SK-N-MC (cell line): ENCODE results near the gene TECPR1.

Experiments
- EZH2 ChIP-seq: fragments of 200-600 bp; sonication (generic); IDR thresholded peaks from one replicate; pipeline ENCODE4 v1.6.1; 2017; ENCODE audit warnings: antibody characterized with exemption
- POLR2AphosphoS5 ChIP-seq: IDR thresholded peaks from 2 replicates; pipeline ENCODE4 v1.6.1; 2012; ENCODE audit warnings: mild to moderate bottlenecking, low read depth, low read length, borderline replicate concordance

DNA sequence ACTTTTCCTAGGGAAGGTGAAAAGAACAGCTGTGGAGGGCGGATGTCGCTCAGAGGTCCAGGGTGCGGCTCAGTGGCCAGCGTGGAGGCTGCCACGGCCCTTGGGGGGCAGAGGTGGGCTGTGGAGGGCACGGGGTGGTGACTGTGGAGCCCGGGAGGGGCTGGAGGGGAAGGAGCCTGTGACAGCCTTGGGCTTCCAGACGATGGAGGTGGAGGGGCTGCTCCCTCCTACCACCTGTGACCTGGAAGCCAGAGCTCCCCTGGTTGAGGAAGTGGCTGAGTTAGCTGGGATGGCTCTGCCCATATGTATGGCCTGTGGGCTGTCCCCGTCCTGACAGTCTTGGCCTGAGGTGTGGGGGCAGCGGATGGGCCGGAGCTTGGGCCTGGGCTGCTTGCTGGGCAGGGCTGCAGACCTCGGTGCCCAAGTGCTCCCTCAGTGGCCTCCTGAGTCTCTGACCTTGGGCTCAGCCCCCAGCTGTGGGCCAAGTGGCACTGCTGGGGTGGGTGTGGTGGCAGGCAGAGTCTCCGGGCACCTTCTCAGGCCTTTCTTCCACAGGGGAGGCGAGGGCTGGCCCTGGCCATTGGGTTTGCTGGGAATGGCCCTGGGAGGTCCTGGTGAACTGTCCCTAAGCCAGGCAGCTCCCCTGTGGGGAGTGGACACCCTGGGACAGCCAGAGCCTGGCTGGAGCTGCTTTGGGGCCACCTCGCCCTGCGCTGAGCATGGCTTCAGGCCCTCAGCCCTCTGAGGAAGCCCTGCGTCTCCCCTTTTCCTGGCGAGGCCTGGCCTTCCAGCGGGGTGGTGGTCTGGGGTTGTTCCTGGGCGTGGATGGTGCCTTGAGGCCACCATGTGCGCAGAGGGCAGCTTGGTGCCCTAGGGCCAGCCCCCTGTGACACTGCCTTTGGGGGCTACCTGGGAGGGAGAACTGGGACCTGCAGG is 33.4 kb upstream of the TECPR1 start:
- TF ChIP-seq POLR2AphosphoS5 (no peak), EZH2 (no peak)
